GM23338 (cell line): ENCODE data around the gene RTP5. TPM values are rescaled to one million over a fixed set of nuclear protein-coding genes. Genes with fewer than 3 reads are reported as not detected.

ENCODE experiments used
- ATAC-seq: fragments of 200-7000 bp; cut with Tn5 transposase; 3 replicates; pipeline ENCODE4 v1.9.1; 2020
- DNase-seq: peaks from one replicate; pipeline ENCODE4 v3.0.0-alpha.2; 2015; ENCODE audit warnings: low spot score
- H2AFZ ChIP-seq: fragments of 200-600 bp; sonication (generic); 2 replicates; pipeline ENCODE4 v1.8.0; 2016; ENCODE audit warnings: antibody characterized with exemption, mild to moderate bottlenecking, moderate library complexity
- H3F3A ChIP-seq: fragments of 200-600 bp; sonication (generic); replicated peaks from 2 replicates; pipeline ENCODE4 v1.8.0; 2017; ENCODE audit warnings: antibody characterized with exemption, mixed run types, low read depth
- H3K27ac ChIP-seq: fragments of 200-600 bp; sonication (generic); 2 replicates; pipeline ENCODE4 v1.6.1; 2016; ENCODE audit warnings: low read depth
- H3K27me3 ChIP-seq: fragments of 200-600 bp; sonication (generic); 2 replicates; pipeline ENCODE4 v1.8.0; 2016; ENCODE audit warnings: mild to moderate bottlenecking, mixed run types, moderate library complexity; ENCODE audit not compliant: insufficient read depth
- H3K36me3 ChIP-seq: fragments of 200-600 bp; sonication (generic); 2 replicates; pipeline ENCODE4 v1.8.0; 2016; ENCODE audit warnings: mild to moderate bottlenecking; ENCODE audit not compliant: insufficient read depth
- H3K4me1 ChIP-seq: fragments of 200-600 bp; sonication (generic); 2 replicates; pipeline ENCODE4 v1.8.0; 2016; ENCODE audit warnings: mild to moderate bottlenecking, moderate library complexity; ENCODE audit not compliant: insufficient read depth
- H3K4me2 ChIP-seq: fragments of 200-600 bp; sonication (generic); 2 replicates; pipeline ENCODE4 v1.7.1; 2017; ENCODE audit warnings: mixed run types
- H3K4me3 ChIP-seq: fragments of 200-600 bp; sonication (generic); 2 replicates; pipeline ENCODE4 v1.6.1; 2016; ENCODE audit warnings: mixed run types
- H3K79me2 ChIP-seq: fragments of 200-600 bp; sonication (generic); replicated peaks from 2 replicates; pipeline ENCODE4 v1.8.0; 2017; ENCODE audit warnings: mild to moderate bottlenecking; ENCODE audit not compliant: insufficient read depth
- H3K9me2 ChIP-seq: fragments of 200-600 bp; sonication (generic); 2 replicates; pipeline ENCODE4 v1.8.0; 2017; ENCODE audit not compliant: insufficient read depth
- H4K20me1 ChIP-seq: fragments of 200-600 bp; sonication (generic); replicated peaks from 2 replicates; pipeline ENCODE4 v1.8.0; 2017; ENCODE audit warnings: mild to moderate bottlenecking; ENCODE audit not compliant: insufficient read depth
- H3K27ac Mint-ChIP-seq: 2 replicates; pipeline ENCODE4 v1.8.0; 2020; ENCODE audit warnings: inconsistent platforms, mild to moderate bottlenecking, moderate library complexity, mixed read lengths
- H3K27me3 Mint-ChIP-seq: 3 replicates; pipeline ENCODE4 v1.8.0; 2022; ENCODE audit warnings: low read depth, mild to moderate bottlenecking, moderate library complexity, mixed read lengths, inconsistent platforms; ENCODE audit not compliant: insufficient read depth, poor library complexity
- H3K36me3 Mint-ChIP-seq: 3 replicates; pipeline ENCODE4 v1.8.0; 2021; ENCODE audit warnings: low read depth, mild to moderate bottlenecking, inconsistent platforms, moderate library complexity, mixed read lengths
- H3K4me1 Mint-ChIP-seq: 3 replicates; pipeline ENCODE4 v1.8.0; 2020; ENCODE audit warnings: mild to moderate bottlenecking, inconsistent platforms, mixed read lengths
- H3K4me3 Mint-ChIP-seq: 3 replicates; pipeline ENCODE4 v1.8.0; 2021; ENCODE audit warnings: moderate library complexity, mild to moderate bottlenecking, inconsistent platforms, mixed read lengths
- H3K9me3 Mint-ChIP-seq: 3 replicates; pipeline ENCODE4 v1.8.0; 2020; ENCODE audit warnings: moderate library complexity, mild to moderate bottlenecking, inconsistent platforms, mixed read lengths
- CREB1 ChIP-seq: fragments of 250-450 bp; sonication (Bioruptor Pico); IDR thresholded peaks from 2 replicates; pipeline ENCODE4 v1.5.0; 2020; ENCODE audit warnings: low read depth, mild to moderate bottlenecking, moderate library complexity
- CTCF ChIP-seq, 2 experiments: fragments of 200-600 bp in 1 of 2; sonication (generic) in 1 of 2; conservative IDR thresholded peaks; 2 replicates each; pipeline versions ENCODE4 v1.5.1 to v1.6.1; 2016 to 2017; ENCODE audit warnings: antibody characterized with exemption in 2 of 2, low read depth in 2 of 2, mild to moderate bottlenecking in 2 of 2, moderate library complexity in 1 of 2
- ETS1 ChIP-seq: IDR thresholded peaks from 2 replicates; pipeline ENCODE4 v1.6.1; 2016; ENCODE audit warnings: antibody characterized with exemption
- EZH2 ChIP-seq: fragments of 200-600 bp; sonication (generic); IDR thresholded peaks from one replicate; pipeline ENCODE4 v1.8.0; 2017; ENCODE audit warnings: antibody characterized with exemption, mild to moderate bottlenecking, low read depth; ENCODE audit not compliant: unreplicated experiment
- EZH2phosphoT487 ChIP-seq: fragments of 200-600 bp; sonication (generic); IDR thresholded peaks from one replicate; pipeline ENCODE4 v1.8.1; 2018; ENCODE audit warnings: antibody characterized with exemption; ENCODE audit not compliant: unreplicated experiment
- JUNB ChIP-seq: IDR thresholded peaks from one replicate; pipeline ENCODE4 v1.6.1; 2016; ENCODE audit warnings: antibody characterized with exemption; ENCODE audit not compliant: unreplicated experiment
- NANOG ChIP-seq: IDR thresholded peaks from 2 replicates; pipeline ENCODE4 v1.6.1; 2016; ENCODE audit warnings: antibody characterized with exemption, borderline replicate concordance
- POLR2AphosphoS5 ChIP-seq: IDR thresholded peaks from 2 replicates; pipeline ENCODE4 v1.6.1; 2016; ENCODE audit warnings: antibody characterized with exemption, low read depth
- STAT1 ChIP-seq: IDR thresholded peaks from one replicate; pipeline ENCODE4 v1.6.1; 2016; ENCODE audit warnings: antibody characterized with exemption; ENCODE audit not compliant: unreplicated experiment
- ZNF114 ChIP-seq: fragments of 250-450 bp; sonication (Bioruptor Pico); IDR thresholded peaks from 2 replicates; pipeline ENCODE4 v1.5.0; 2020; ENCODE audit warnings: mild to moderate bottlenecking, moderate library complexity
- ZNF331 ChIP-seq: fragments of 250-450 bp; sonication (Bioruptor Pico); IDR thresholded peaks from 2 replicates; pipeline ENCODE4 v1.5.0; 2020; ENCODE audit warnings: low read depth, mild to moderate bottlenecking, moderate library complexity
- polyA plus RNA-seq: library from polyadenylated mRNA; unstranded; fragments of >200 nt; fragmentation: Nextera tagmentation; extraction: Ambion mirVana; gene quantifications from 2 replicates; pipeline ENCODE4 v1.2.1, GENCODE V29; 2016
- total RNA-seq: library from RNA; depleted of rRNA; stranded (reverse); fragments of >200 nt; shearing (Covaris generic); gene quantifications from 2 replicates; pipeline ENCODE4 v1.2.3, GENCODE V29; 2014
- TF ChIP-seq, protein P1 (sequence below): IDR thresholded peaks from one replicate; pipeline ENCODE4 v1.6.1; 2018; ENCODE audit warnings: antibody characterized with exemption; ENCODE audit not compliant: unreplicated experiment
- TF ChIP-seq, protein P2 (sequence below): fragments of 250-450 bp; sonication (Bioruptor Pico); IDR thresholded peaks from 2 replicates; pipeline ENCODE4 v1.5.0; 2020; ENCODE audit warnings: mild to moderate bottlenecking, moderate library complexity

Gene RTP5
- total and polyA plus RNA-seq, 2 experiments from 2014 or later, result not detected

- peaks cover 20% of the 10 kb centered on the region for H3K4me1 Mint-ChIP-seq
- ATAC-seq, result no peak
- no peak overlapping the region for H3K4me2 ChIP-seq
Observed at GRCh38 chr2:241909769-241910168, 40.2 kb downstream of the RTP5 start.

More at GRCh38 chr2:241909769-241910168, 40.2 kb downstream of the RTP5 start:
- no peaks in the 10 kb centered on the region for H3K27me3 ChIP-seq
- no peak overlapping the region for H2AFZ ChIP-seq
- H3K9me2 ChIP-seq, result no peaks in the 10 kb centered on the region
- Mint-ChIP-seq H3K4me3 (no peak overlapping the region), H3K36me3 (no peaks in the 10 kb centered on the region; the same call in 2 of the 3 replicates), H3K9me3 (no peaks in the 10 kb centered on the region; the same call in 2 of the 3 replicates), H3K27me3 (peaks cover 8% of the 10 kb centered on the region), H3K27ac (no peak overlapping the region)
- H3K4me3 ChIP-seq, result no peak overlapping the region
- no peak overlapping the region for H3K27ac ChIP-seq
- no peaks in the 10 kb centered on the region for H3K79me2 ChIP-seq
- DNase-seq, result no peak
- no peaks in the 10 kb centered on the region for H3K36me3 ChIP-seq
- H3K4me1 ChIP-seq, result peaks cover 18% of the 10 kb centered on the region
- no peaks in the 10 kb centered on the region; the same call in 1 of the 2 replicates for H4K20me1 ChIP-seq
- TF ChIP-seq EZH2 (no peak), POLR2AphosphoS5 (no peak), ETS1 (no peak), CTCF (conservative IDR thresholded peaks at IDR 0.05; ENCODE audit: low read depth in 2 of 2) (no peak), NANOG (no peak), ZNF331 (CRISPR knock-in tag) (no peak), JUNB (no peak), STAT1 (no peak), EZH2phosphoT487 (no peak), CREB1 (no peak), ZNF114 (CRISPR knock-in tag) (no peak)
- TF ChIP-seq, protein P1, sequence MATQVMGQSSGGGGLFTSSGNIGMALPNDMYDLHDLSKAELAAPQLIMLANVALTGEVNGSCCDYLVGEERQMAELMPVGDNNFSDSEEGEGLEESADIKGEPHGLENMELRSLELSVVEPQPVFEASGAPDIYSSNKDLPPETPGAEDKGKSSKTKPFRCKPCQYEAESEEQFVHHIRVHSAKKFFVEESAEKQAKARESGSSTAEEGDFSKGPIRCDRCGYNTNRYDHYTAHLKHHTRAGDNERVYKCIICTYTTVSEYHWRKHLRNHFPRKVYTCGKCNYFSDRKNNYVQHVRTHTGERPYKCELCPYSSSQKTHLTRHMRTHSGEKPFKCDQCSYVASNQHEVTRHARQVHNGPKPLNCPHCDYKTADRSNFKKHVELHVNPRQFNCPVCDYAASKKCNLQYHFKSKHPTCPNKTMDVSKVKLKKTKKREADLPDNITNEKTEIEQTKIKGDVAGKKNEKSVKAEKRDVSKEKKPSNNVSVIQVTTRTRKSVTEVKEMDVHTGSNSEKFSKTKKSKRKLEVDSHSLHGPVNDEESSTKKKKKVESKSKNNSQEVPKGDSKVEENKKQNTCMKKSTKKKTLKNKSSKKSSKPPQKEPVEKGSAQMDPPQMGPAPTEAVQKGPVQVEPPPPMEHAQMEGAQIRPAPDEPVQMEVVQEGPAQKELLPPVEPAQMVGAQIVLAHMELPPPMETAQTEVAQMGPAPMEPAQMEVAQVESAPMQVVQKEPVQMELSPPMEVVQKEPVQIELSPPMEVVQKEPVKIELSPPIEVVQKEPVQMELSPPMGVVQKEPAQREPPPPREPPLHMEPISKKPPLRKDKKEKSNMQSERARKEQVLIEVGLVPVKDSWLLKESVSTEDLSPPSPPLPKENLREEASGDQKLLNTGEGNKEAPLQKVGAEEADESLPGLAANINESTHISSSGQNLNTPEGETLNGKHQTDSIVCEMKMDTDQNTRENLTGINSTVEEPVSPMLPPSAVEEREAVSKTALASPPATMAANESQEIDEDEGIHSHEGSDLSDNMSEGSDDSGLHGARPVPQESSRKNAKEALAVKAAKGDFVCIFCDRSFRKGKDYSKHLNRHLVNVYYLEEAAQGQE, result no peak
- TF ChIP-seq, protein P2, sequence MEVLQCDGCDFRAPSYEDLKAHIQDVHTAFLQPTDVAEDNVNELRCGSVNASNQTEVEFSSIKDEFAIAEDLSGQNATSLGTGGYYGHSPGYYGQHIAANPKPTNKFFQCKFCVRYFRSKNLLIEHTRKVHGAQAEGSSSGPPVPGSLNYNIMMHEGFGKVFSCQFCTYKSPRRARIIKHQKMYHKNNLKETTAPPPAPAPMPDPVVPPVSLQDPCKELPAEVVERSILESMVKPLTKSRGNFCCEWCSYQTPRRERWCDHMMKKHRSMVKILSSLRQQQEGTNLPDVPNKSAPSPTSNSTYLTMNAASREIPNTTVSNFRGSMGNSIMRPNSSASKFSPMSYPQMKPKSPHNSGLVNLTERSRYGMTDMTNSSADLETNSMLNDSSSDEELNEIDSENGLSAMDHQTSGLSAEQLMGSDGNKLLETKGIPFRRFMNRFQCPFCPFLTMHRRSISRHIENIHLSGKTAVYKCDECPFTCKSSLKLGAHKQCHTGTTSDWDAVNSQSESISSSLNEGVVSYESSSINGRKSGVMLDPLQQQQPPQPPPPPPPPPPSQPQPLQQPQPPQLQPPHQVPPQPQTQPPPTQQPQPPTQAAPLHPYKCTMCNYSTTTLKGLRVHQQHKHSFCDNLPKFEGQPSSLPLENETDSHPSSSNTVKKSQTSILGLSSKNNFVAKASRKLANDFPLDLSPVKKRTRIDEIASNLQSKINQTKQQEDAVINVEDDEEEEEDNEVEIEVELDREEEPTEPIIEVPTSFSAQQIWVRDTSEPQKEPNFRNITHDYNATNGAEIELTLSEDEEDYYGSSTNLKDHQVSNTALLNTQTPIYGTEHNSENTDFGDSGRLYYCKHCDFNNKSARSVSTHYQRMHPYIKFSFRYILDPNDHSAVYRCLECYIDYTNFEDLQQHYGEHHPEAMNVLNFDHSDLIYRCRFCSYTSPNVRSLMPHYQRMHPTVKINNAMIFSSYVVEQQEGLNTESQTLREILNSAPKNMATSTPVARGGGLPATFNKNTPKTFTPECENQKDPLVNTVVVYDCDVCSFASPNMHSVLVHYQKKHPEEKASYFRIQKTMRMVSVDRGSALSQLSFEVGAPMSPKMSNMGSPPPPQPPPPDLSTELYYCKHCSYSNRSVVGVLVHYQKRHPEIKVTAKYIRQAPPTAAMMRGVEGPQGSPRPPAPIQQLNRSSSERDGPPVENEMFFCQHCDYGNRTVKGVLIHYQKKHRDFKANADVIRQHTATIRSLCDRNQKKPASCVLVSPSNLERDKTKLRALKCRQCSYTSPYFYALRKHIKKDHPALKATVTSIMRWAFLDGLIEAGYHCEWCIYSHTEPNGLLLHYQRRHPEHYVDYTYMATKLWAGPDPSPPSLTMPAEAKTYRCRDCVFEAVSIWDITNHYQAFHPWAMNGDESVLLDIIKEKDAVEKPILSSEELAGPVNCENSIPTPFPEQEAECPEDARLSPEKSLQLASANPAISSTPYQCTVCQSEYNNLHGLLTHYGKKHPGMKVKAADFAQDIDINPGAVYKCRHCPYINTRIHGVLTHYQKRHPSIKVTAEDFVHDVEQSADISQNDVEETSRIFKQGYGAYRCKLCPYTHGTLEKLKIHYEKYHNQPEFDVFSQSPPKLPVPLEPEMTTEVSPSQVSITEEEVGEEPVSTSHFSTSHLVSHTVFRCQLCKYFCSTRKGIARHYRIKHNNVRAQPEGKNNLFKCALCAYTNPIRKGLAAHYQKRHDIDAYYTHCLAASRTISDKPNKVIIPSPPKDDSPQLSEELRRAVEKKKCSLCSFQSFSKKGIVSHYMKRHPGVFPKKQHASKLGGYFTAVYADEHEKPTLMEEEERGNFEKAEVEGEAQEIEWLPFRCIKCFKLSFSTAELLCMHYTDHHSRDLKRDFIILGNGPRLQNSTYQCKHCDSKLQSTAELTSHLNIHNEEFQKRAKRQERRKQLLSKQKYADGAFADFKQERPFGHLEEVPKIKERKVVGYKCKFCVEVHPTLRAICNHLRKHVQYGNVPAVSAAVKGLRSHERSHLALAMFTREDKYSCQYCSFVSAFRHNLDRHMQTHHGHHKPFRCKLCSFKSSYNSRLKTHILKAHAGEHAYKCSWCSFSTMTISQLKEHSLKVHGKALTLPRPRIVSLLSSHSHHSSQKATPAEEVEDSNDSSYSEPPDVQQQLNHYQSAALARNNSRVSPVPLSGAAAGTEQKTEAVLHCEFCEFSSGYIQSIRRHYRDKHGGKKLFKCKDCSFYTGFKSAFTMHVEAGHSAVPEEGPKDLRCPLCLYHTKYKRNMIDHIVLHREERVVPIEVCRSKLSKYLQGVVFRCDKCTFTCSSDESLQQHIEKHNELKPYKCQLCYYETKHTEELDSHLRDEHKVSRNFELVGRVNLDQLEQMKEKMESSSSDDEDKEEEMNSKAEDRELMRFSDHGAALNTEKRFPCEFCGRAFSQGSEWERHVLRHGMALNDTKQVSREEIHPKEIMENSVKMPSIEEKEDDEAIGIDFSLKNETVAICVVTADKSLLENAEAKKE, result no peak
- H3F3A ChIP-seq, result 0 out of 2 replicates have a peak, but pooled peaks cover 2% of the 10 kb centered on the region
